HG03558 (cell line): Measurements from ENCODE around the gene ARID4B.
"Not testable (repeated sequence)": the region's sequence is repeated elsewhere in the genome, so short reads cannot be mapped to it uniquely, and the experiment has no call there.

Experiments used
- ATAC-seq: cut with Tn5 transposase; IDR thresholded peaks from one replicate; pipeline ENCODE4 v1.9.1; 2021; ENCODE audit warnings: moderate number of reproducible peaks; ENCODE audit not compliant: unreplicated experiment; ENCODE audit errors: extremely low read depth

ARID4B gene

DNA sequence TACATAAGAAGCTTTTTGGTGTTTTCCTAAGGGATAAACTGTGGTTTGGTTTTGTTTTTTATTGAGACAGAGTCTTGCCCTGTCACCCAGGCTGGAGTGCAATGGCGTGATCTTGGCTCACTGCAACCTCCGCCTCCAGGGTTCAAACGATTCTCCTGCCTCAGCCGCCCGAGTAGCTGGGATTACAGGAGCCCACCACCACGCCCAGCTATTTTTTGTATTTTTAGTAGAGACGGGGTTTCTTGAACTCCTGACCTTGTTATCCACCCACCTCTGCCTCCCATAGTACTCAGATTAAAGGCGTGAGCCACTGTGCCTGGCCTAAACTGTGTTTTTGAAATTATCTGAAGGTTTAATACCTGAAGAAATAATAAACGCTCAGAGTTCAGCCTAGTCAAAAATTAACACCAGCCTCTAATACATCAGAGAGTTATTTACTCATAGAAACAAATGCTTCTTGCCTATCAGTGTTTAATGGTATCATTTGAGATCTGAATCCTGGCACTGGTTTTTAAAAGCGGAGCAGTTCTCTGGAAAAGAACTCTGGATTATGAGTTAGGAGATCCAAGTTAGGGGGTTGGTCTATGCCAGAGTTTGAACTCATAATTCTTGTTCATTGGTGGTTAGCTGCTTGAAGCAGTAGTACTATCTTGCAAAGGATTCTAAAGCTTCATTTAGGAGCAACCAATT is 28.7 kb downstream of the ARID4B start:
- no peak for ATAC-seq

- no peak for ATAC-seq
These were observed 29.2 kb downstream of the ARID4B start for GRCh38 chr1:235298758-235299157.

DNA sequence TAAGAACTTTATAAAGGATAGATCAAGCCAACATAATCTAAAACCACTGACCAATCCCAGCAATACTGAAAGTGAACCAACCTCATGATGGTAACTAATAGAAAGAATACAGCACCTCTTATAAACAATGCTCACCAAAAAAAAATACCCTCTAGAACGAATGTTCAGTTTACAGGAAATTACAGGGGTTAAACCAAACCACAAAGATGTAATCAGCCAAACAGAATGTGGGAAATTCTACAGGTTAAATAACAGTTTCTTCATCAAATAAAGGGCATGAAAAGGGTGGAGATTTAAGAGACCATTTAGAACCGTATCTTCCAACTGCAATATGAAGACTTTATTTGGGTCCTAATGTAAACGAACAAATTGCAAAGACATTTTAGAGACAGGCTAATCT is 30.4 kb downstream of the ARID4B start:
- ATAC-seq = no peak

- ATAC-seq = no peak
These were observed 31.2 kb downstream of the ARID4B start for GRCh38 chr1:235296729-235297128.

GRCh38 chr1:235295902-235296350 is 32.1 kb downstream of the ARID4B start:
- no peak for ATAC-seq

- no peak for ATAC-seq
These were observed 34.5 kb downstream of the ARID4B start for GRCh38 chr1:235293322-235293942.

DNA sequence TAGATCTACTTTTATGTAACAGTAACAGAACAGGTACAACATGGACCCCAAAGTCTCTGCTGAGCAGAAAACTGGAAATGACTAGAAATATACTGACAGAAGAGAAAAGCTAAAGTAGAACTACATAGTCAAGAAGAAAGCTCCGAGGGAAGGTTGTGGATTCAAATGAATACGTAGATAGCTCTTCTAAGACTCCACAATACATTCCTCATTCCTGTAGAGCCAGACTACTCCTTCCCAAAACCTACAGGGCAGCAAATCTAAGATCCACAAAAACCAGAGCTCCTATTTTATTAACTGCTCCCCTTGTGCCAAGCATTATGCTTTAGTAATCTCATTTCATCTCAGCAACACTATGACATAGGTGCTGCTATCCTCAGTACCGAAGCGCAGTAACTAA is 35.2 kb downstream of the ARID4B start:
- ATAC-seq = no peak

GRCh38 chr1:235291599-235292091 is 36.3 kb downstream of the ARID4B start:
- ATAC-seq = no peak

- no peak for ATAC-seq
These were observed 37.1 kb downstream of the ARID4B start for GRCh38 chr1:235290740-235291502.

GRCh38 chr1:235289859-235290739 is 37.9 kb downstream of the ARID4B start:
- ATAC-seq = no peak

DNA sequence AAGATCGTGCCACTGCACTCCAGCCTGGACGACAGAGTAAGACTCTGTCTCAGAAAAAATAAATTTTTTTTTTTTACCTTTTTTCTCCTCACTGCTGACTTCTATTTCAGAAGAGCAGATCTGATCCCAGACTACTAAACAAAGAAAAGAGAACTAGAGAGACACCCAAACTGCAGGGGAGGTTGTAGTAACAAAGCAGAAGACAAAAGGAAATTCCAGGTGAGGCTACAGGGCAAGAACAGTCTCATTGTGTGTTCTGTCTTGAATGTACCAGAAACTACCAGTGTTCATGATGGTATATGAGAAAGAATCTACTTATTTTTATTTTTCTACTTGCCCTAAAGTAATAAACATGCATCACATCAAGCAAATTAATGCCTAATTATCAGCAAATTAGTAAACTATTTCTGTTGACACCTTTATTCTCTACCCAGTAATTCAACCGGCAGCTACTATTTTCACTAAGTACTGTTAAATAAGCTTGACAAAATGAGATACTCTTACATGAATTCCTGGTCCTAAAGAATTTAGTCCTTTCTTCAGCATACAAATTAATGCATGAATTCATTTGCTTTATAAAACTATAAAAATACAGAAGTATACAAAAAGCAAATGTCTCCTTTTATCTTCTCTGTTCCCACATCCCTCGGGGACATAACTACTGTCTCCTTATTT is 40.6 kb downstream of the ARID4B start:
- ATAC-seq = no peak

- no peak for ATAC-seq
These were observed 41.3 kb downstream of the ARID4B start for GRCh38 chr1:235286667-235287066.

DNA sequence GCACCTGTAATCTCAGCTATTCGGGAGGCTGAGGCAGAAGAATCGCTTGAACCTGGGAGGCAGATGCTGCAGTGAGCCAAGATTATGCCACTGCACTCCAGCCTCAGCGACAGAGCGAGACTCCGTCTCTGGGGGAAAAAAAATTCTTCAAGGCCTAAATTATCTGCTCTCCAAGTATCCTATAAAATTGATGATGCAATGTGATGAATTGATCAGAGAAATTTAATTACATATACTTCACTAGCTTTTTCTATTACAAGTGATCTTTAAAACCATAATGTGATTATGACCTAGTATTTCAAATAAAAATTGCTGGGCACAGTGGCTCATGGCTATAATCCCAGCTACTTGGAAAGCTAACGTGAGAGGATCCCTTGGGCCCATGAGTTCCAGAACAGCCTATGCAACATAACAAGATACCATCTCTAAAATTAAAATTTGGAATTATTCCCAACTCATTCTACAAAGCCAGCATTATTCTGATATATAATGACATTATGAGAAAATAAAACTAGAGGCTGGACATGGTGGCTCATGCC is 43.7 kb downstream of the ARID4B start:
- no peak for ATAC-seq

GRCh38 chr1:235283636-235284035 is 44.3 kb downstream of the ARID4B start:
- ATAC-seq = not testable (repeated sequence)

DNA sequence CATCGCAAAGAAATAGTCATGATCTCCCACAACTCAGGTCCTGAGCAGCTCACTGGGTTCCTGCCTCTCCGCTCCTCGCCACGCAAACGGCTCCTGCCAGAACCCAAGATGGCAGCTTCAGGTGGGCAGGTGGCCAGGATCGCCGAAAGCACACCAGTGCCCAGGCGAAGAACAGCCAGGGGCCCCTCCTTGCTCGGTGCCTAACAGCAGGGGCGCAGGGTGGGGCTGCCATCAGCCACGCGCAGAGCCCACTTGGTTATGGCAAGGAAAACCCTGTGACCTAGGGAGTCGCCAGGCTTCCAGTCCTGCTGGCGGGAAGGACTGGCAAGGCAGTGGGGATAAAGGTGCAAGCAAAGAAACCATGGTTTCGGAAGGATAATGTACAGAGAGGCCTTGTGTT is 47.5 kb downstream of the ARID4B start:
- no peak for ATAC-seq

- no peak for ATAC-seq
These were observed 48.3 kb downstream of the ARID4B start for GRCh38 chr1:235279694-235280093.

DNA sequence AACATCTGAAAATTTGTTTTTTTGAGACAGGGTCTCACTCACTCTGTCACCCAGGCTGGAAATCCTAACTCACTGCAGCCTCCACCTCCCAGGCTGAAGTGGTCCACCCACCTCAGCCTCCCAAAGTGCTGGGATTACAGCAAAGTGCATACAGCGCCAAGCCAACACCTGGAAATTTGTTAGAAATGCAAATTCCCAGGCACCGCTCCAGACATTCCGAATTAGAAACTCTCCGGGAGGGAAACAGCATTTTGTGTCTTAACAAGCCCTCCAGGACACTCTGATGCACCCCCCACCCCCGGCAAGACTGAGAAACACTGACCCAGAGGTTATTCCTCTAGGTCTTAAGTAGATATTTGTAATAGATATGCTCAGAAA is 49.1 kb downstream of the ARID4B start:
- no peak for ATAC-seq

- no peak for ATAC-seq
These were observed 49.6 kb downstream of the ARID4B start for GRCh38 chr1:235278233-235278914.

DNA sequence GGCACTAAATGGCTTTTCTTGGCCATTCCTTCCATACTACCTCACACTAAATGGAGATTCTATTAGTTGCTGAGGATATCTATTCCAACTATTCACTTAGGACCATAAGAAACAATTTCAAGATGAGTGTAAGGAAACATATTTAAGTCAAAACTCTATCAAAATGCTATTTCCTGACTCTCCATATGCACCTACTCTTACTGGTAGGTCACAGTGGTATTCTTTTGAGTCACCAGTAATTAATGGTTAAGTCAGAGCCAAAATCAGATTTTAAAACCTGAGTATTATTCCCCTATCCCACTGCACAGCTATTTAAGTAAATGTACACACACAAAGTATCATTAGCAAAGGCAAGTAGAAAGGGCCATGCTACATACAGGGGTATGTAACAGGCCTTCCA is 50.3 kb downstream of the ARID4B start:
- ATAC-seq = no peak
